Retinal pigment epithelial cell (primary cell): ENCODE data around the gene IDE.
A peak's percentile ranks its signal among the peaks of the same experiment; 100 is the strongest.

ENCODE experiments used
- DNase-seq: peaks from one replicate; pipeline ENCODE4 v3.0.0-alpha.2; 2010; ENCODE audit warnings: low read depth
- H3K4me3 ChIP-seq: 2 replicates; pipeline ENCODE4 v1.5.1; 2011; ENCODE audit warnings: mild to moderate bottlenecking, low read length, control low read depth, moderate library complexity
- CTCF ChIP-seq: conservative IDR thresholded peaks from 2 replicates; pipeline ENCODE4 v1.5.1; 2011; ENCODE audit warnings: low read depth, low read length, control low read depth, inconsistent platforms

Gene IDE

GRCh38 chr10:92420546-92421275 is 153.2 kb downstream of the IDE start:
- no peak for DNase-seq
- no peak for TF ChIP-seq CTCF
- peak overlapping the region; percentile 17 for H3K4me3 ChIP-seq

- no peak overlapping the region for H3K4me3 ChIP-seq
- TF ChIP-seq CTCF = peak; percentile 33
- no peak for DNase-seq
These were observed 153.9 kb downstream of the IDE start for GRCh38 chr10:92419740-92420545.

GRCh38 chr10:92418891-92419290 is 155.0 kb downstream of the IDE start:
- H3K4me3 ChIP-seq = no peak overlapping the region
- no peak for TF ChIP-seq CTCF
- DNase-seq = no peak

GRCh38 chr10:92418221-92418620 is 155.7 kb downstream of the IDE start:
- peak; percentile 58 for DNase-seq
- TF ChIP-seq CTCF = no peak
- no peak overlapping the region for H3K4me3 ChIP-seq

GRCh38 chr10:92413519-92413918 is 160.4 kb downstream of the IDE start:
- TF ChIP-seq CTCF = no peak
- no peak overlapping the region for H3K4me3 ChIP-seq
- no peak for DNase-seq

- no peak for DNase-seq
- H3K4me3 ChIP-seq = no peak overlapping the region
- TF ChIP-seq CTCF = no peak
These were observed 160.9 kb downstream of the IDE start for GRCh38 chr10:92413011-92413410.

GRCh38 chr10:92411406-92411805 is 162.5 kb downstream of the IDE start:
- no peak for TF ChIP-seq CTCF
- DNase-seq = no peak

More at GRCh38 chr10:92411406-92411805, 162.5 kb downstream of the IDE start:
- no peak overlapping the region for H3K4me3 ChIP-seq
